GM12878 (cell line): ENCODE data around the gene CLPX. TPM values are rescaled to one million over a fixed set of nuclear protein-coding genes. Genes with fewer than 3 reads are reported as not detected.

Experiments
- IRF4 ChIP-seq: IDR thresholded peaks from 2 replicates; pipeline ENCODE4 v1.6.1; 2011; ENCODE audit warnings: low read depth, low read length
- JUND ChIP-seq: IDR thresholded peaks from 2 replicates; pipeline ENCODE4 v1.6.1; 2012; ENCODE audit warnings: low read depth, mild to moderate bottlenecking, low read length, improper control_type of control experiment, moderate library complexity
- KLF5 ChIP-seq: fragments of 450-650 bp; IDR thresholded peaks from 2 replicates; pipeline ENCODE4 v1.6.1; 2014; ENCODE audit warnings: mild to moderate bottlenecking; ENCODE audit not compliant: partially characterized antibody
- NR2F1 ChIP-seq: fragments of 450-650 bp; conservative IDR thresholded peaks from 2 replicates; pipeline ENCODE4 v1.6.1; 2017; ENCODE audit warnings: mild to moderate bottlenecking
- NRF1 ChIP-seq: conservative IDR thresholded peaks from 2 replicates; pipeline ENCODE4 v1.6.1; 2011; ENCODE audit warnings: mild to moderate bottlenecking, low read depth, low read length, improper control_type of control experiment
- PML ChIP-seq: IDR thresholded peaks from 2 replicates; pipeline ENCODE4 v1.6.1; 2012; ENCODE audit warnings: low read length, inconsistent platforms
- SRF ChIP-seq, 2 experiments: IDR thresholded peaks; 2 replicates each; pipeline ENCODE4 v1.6.1; 2011; ENCODE audit warnings: low read depth in 2 of 2, low read length in 2 of 2, mild to moderate bottlenecking in 1 of 2, moderate library complexity in 1 of 2
- SUPT20H ChIP-seq: IDR thresholded peaks from 2 replicates; pipeline ENCODE4 v1.6.1; 2011; ENCODE audit warnings: low read depth, mild to moderate bottlenecking, low read length, moderate library complexity, borderline replicate concordance; ENCODE audit not compliant: control insufficient read depth
- TAF1 ChIP-seq: IDR thresholded peaks from 2 replicates; pipeline ENCODE4 v1.6.1; 2011; ENCODE audit warnings: mild to moderate bottlenecking, low read depth, low read length, borderline replicate concordance
- ZNF622 ChIP-seq: fragments of 450-650 bp; IDR thresholded peaks from 2 replicates; pipeline ENCODE4 v1.6.1; 2017; ENCODE audit warnings: mild to moderate bottlenecking, inconsistent platforms
- polyA plus RNA-seq, 11 experiments: library from polyadenylated mRNA; depleted of rRNA in 4 of 11; unstranded in 6 of 11; stranded (reverse) in 5 of 11; fragments of >200 nt; fragmentation: Nextera tagmentation in 4 of 11; fragmentation: Illumina TruSeq in 1 of 11; extraction: Ambion mirVana in 4 of 11; extraction: Trizol in 1 of 11; gene quantifications; 1 replicate in 1 of 11; 2 replicates in 10 of 11; pipeline versions ENCODE4 v1.2.1 to v1.2.3, GENCODE V29; 2011 to 2016; ENCODE audit warnings: inconsistent platforms in 2 of 11, missing spikeins in 2 of 11, low read depth in 1 of 11
- total RNA-seq, 4 experiments: library from RNA; depleted of rRNA in 3 of 4; stranded (reverse); fragments of >200 nt in 3 of 4; fragmentation: Illumina TruSeq in 1 of 4; extraction: Trizol in 1 of 4; gene quantifications; 2 replicates each; pipeline versions ENCODE4 v1.2.1 to v1.2.3, GENCODE V29; 2013 to 2021
- TF ChIP-seq, protein P1 (sequence below): fragments of 450-650 bp; IDR thresholded peaks from 2 replicates; pipeline ENCODE4 v1.6.1; 2016; ENCODE audit warnings: mild to moderate bottlenecking, moderate library complexity, borderline replicate concordance
- TF ChIP-seq, protein P2 (sequence below): fragments of 450-650 bp; formaldehyde crosslinking; IDR thresholded peaks from 2 replicates; pipeline ENCODE4 v1.5.0; 2022; ENCODE audit warnings: mild to moderate bottlenecking, missing genetic modification characterization
- TF ChIP-seq, protein P3 (sequence below): fragments of 450-650 bp; IDR thresholded peaks from 2 replicates; pipeline ENCODE4 v1.6.1; 2017; ENCODE audit warnings: mild to moderate bottlenecking, low read depth, inconsistent platforms; ENCODE audit not compliant: poor library complexity, severe bottlenecking
- TF ChIP-seq, protein P4 (sequence below): fragments of 150-350 bp; IDR thresholded peaks from 2 replicates; pipeline ENCODE4 v1.6.1; 2016; ENCODE audit warnings: low read depth, low read length

The CLPX gene
- total and polyA plus RNA-seq, 10 of the 15 experiments (the other 5 are each of a cell fraction or from before 2014, with no cell fraction given): 10.1 to 57.4 (median 31.3) TPM

DNA sequence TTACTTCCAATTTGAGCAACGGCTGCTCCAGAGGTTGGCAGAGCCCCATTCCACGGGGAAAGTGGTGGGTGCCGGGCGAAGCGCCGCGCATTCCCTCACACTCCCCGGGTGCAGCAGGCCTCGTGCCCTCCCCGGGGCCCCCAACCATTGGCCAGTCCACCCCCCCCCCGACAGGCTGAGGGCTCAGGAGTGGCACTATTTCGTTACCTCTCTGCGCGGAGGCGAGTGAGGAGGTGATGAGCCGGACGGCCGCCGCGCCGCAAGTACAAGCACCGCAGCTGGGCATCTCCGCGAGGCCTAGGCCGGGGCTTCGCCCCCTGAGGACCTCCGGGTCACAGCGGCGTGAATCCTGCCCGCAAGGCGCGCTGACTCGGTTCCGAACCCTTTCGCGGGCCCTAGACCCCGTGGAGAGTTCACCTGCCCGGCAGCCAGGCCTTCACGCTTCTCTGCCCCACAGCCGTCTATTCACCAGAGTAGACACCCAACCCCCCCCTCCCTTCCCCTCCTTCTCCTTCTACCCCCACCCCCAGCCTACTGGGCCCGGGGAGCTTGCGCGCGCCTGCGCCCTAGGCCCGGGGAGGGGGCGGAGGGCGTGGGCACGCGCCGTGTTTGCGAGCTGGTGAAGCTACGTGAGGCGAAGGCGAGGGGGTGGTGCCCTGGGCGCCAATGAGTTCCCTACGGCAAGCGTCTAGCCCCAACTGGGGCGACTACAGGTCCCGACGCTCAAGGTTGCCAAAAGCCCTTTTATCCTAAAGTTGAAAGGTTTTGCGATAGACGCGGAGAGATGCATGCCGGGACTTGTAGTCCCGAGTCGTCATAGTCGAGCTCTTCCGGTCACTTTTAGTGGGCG, at the start of gene CLPX (continued):
- TF ChIP-seq, protein P1, sequence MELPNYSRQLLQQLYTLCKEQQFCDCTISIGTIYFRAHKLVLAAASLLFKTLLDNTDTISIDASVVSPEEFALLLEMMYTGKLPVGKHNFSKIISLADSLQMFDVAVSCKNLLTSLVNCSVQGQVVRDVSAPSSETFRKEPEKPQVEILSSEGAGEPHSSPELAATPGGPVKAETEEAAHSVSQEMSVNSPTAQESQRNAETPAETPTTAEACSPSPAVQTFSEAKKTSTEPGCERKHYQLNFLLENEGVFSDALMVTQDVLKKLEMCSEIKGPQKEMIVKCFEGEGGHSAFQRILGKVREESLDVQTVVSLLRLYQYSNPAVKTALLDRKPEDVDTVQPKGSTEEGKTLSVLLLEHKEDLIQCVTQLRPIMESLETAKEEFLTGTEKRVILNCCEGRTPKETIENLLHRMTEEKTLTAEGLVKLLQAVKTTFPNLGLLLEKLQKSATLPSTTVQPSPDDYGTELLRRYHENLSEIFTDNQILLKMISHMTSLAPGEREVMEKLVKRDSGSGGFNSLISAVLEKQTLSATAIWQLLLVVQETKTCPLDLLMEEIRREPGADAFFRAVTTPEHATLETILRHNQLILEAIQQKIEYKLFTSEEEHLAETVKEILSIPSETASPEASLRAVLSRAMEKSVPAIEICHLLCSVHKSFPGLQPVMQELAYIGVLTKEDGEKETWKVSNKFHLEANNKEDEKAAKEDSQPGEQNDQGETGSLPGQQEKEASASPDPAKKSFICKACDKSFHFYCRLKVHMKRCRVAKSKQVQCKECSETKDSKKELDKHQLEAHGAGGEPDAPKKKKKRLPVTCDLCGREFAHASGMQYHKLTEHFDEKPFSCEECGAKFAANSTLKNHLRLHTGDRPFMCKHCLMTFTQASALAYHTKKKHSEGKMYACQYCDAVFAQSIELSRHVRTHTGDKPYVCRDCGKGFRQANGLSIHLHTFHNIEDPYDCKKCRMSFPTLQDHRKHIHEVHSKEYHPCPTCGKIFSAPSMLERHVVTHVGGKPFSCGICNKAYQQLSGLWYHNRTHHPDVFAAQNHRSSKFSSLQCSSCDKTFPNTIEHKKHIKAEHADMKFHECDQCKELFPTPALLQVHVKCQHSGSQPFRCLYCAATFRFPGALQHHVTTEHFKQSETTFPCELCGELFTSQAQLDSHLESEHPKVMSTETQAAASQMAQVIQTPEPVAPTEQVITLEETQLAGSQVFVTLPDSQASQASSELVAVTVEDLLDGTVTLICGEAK: peak; percentile 73; the same call in 1 of the 2 replicates
- TF ChIP-seq SRF (IDR thresholded peaks at IDR 0.05; ENCODE audit: low read depth in 2 of 2, low read length in 2 of 2) (no peak), SUPT20H (no peak), ZNF622 (no peak), JUND (no peak), NRF1 (peak; percentile 56), TAF1 (peak; percentile 70; the same call in 1 of the 2 replicates), IRF4 (no peak), NR2F1 (peak; percentile 22), KLF5 (no peak), PML (0 out of 2 replicates have a peak, but pooled peaks have one; percentile 34)
- TF ChIP-seq, protein P2, sequence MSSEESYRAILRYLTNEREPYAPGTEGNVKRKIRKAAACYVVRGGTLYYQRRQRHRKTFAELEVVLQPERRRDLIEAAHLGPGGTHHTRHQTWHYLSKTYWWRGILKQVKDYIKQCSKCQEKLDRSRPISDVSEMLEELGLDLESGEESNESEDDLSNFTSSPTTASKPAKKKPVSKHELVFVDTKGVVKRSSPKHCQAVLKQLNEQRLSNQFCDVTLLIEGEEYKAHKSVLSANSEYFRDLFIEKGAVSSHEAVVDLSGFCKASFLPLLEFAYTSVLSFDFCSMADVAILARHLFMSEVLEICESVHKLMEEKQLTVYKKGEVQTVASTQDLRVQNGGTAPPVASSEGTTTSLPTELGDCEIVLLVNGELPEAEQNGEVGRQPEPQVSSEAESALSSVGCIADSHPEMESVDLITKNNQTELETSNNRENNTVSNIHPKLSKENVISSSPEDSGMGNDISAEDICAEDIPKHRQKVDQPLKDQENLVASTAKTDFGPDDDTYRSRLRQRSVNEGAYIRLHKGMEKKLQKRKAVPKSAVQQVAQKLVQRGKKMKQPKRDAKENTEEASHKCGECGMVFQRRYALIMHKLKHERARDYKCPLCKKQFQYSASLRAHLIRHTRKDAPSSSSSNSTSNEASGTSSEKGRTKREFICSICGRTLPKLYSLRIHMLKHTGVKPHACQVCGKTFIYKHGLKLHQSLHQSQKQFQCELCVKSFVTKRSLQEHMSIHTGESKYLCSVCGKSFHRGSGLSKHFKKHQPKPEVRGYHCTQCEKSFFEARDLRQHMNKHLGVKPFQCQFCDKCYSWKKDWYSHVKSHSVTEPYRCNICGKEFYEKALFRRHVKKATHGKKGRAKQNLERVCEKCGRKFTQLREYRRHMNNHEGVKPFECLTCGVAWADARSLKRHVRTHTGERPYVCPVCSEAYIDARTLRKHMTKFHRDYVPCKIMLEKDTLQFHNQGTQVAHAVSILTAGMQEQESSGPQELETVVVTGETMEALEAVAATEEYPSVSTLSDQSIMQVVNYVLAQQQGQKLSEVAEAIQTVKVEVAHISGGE: no peak
- TF ChIP-seq, protein P3, sequence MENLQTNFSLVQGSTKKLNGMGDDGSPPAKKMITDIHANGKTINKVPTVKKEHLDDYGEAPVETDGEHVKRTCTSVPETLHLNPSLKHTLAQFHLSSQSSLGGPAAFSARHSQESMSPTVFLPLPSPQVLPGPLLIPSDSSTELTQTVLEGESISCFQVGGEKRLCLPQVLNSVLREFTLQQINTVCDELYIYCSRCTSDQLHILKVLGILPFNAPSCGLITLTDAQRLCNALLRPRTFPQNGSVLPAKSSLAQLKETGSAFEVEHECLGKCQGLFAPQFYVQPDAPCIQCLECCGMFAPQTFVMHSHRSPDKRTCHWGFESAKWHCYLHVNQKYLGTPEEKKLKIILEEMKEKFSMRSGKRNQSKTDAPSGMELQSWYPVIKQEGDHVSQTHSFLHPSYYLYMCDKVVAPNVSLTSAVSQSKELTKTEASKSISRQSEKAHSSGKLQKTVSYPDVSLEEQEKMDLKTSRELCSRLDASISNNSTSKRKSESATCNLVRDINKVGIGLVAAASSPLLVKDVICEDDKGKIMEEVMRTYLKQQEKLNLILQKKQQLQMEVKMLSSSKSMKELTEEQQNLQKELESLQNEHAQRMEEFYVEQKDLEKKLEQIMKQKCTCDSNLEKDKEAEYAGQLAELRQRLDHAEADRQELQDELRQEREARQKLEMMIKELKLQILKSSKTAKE: peak; percentile 14
- TF ChIP-seq, protein P4, sequence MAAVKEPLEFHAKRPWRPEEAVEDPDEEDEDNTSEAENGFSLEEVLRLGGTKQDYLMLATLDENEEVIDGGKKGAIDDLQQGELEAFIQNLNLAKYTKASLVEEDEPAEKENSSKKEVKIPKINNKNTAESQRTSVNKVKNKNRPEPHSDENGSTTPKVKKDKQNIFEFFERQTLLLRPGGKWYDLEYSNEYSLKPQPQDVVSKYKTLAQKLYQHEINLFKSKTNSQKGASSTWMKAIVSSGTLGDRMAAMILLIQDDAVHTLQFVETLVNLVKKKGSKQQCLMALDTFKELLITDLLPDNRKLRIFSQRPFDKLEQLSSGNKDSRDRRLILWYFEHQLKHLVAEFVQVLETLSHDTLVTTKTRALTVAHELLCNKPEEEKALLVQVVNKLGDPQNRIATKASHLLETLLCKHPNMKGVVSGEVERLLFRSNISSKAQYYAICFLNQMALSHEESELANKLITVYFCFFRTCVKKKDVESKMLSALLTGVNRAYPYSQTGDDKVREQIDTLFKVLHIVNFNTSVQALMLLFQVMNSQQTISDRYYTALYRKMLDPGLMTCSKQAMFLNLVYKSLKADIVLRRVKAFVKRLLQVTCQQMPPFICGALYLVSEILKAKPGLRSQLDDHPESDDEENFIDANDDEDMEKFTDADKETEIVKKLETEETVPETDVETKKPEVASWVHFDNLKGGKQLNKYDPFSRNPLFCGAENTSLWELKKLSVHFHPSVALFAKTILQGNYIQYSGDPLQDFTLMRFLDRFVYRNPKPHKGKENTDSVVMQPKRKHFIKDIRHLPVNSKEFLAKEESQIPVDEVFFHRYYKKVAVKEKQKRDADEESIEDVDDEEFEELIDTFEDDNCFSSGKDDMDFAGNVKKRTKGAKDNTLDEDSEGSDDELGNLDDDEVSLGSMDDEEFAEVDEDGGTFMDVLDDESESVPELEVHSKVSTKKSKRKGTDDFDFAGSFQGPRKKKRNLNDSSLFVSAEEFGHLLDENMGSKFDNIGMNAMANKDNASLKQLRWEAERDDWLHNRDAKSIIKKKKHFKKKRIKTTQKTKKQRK: no peak
